GM19035 (cell line): ENCODE measurements around the gene PGAP1.

Experiments
- ATAC-seq: cut with Tn5 transposase; IDR thresholded peaks from one replicate; pipeline ENCODE4 v1.9.1; 2021; ENCODE audit not compliant: unreplicated experiment

The PGAP1 gene

DNA sequence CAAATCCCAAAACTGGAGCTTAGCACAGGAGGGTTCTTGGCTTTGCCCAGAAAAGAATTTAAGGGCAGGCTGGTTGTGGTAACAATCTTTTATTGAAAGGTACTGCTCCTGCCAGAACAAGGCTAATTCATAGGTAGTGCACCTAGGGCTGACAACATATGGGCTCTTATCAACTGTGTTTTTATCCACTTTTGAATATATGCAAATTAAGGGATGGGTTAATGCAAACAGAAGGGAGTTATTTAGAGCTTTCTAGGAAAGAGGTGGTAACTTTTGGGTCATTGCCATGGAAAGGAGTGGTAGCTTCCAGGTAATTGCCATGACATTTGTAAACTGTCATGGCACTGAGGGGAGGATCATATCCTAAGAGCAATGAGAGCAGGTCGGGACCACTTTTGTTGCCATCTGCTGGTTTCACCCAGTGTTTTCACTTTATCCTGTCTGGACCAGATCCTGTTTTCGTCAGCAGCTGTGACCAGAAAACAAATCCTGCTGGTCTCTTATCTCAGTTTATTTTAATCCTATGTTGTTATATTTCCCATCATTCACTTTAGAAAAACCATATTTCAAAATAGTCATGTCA is 118.3 kb downstream of the PGAP1 start:
- ATAC-seq, result no peak

DNA sequence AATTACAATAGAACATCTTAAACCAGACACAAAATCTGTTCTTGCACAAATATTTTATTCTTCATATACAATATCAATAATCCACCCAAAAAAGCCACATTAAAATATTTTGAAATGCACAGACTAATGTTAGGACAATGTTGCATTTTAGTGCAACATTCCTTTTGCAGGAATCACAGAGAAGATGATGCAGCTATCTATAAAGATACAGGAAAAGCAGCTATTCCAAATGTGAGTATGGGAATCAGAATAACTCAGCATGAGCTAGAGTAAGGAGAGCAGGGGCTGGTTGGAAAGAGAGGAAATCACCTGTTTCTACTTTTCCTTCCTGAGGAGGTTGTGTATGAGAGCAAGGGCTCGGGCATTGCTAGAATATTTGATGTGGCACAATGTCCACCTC is 122.1 kb downstream of the PGAP1 start:
- no peak for ATAC-seq

DNA sequence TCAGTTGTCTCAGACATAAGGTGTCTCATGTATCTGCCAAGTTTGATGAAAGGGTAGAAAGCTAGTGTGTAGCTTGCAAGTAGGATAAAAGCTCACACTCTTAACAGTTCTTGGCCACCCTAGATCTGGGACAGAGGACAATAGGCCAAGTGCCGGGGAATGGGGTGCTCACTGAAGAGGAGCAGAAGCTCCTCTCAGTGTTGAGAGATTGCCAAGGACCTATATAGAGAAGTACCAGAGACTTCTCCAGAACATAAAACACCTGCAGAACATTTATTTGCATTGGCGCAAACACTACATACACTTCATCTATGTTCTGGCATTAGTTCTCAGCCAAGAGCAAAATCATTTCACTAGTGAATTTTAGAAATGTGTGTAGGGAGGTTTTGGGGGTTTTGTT is 124.1 kb downstream of the PGAP1 start:
- no peak for ATAC-seq

DNA sequence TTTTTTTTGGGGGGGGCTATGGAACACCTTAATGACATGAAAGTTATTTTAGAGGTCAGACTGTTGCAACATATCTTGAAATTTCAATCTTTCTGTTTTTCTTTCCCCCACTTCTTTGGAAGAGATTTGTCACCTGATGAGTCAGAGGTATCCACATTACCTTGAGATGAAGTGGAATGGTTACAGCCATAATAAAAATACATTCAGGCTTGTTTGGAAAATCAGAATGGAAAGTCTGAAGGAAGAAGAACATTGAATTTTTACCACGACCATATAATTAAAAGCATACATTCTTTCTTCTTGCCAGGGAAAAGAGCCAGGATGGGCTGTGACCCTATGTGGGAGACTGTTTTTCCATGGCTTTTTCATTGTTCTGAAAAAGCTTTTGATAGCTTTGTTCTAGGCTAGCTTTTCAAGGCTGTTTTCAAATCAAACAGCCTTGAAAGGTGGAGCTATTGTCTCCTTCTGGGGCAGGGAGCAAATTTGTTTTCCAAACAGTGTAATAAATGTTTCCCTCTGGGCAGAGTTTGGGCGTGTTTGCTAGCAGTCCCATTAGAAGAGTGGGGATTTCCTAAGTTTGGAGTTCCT is 124.7 kb downstream of the PGAP1 start:
- no peak for ATAC-seq

DNA sequence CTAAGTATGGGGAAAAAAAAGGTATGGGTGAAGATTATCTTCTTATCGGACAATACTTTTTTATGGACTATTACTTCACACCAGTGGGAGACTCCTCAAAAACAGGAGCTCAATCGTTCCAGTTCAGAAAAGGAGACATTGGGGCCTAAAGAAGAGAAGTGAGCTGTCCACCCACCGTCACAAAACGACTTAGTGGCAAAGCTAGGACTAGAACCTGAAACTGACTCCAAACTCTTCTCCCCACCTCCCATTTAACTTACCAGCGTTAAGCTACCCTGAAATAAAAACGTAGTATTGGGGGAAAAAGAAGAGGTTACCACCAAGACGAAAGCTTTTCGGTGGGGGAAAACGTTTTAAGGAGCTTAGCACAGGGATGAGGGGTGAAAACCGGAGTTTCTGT is 127.5 kb downstream of the PGAP1 start:
- peak; percentile 5 for ATAC-seq

DNA sequence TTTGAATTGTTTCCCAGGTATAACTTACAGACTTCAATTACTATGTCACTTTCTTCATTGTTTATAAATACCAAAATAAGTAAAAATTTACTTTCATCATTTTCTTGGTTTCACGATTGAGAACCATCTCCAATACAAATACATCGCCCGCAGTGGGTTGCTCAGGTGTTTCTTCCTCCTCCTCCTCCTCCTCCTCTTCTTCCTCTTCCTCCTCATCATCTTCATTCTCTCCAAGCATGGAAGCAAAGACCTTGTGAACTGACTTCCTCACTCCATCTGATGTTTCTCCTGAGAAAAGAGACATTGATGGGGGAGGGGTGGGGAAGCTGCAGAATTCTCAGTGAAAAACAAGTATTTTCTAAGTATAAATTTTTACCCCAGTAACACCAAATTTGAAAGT is 133.6 kb downstream of the PGAP1 start:
- ATAC-seq, result no peak

DNA sequence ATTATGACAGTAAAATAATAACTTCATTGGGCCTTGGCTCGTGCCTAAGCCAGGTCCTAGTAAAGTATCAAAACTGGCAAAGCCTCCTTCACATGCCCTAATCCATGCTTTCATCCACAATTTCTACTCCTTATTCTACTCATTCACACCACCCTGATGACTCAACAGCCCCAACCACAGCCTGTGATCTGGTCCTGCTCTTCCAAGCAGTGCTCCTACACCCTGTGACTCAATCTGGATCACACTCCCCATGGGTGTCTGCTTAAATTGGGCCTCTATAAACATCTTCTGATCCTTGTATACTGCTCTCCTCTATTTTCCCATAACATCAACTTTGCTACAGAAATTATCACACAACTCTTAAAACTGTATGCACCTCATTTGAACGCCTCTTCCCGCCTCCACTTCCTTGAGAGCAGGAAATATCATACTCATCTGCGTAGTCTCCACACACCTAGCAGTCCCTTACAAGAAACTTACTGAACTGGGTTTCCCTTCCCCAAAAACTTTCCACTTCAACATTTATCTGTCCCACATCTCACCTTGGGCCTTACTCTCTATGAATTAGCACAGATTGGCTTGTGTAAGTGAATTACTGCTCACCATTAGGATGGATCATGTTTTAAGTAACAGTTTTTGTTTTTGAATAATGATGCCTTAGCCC is 142.9 kb downstream of the PGAP1 start:
- no peak for ATAC-seq
